Activated CD8-positive, alpha-beta memory T cell treated with anti-CD3 and anti-CD28 coated beads, Interleukin-2, amount 50 U/mL, for 4 hours (primary cell): Measurements from ENCODE around the gene TMEM97.
A peak's percentile ranks its signal among the peaks of the same experiment; 100 is the strongest.
"Not testable (repeated sequence)": the region's sequence is repeated elsewhere in the genome, so short reads cannot be mapped to it uniquely, and the experiment has no call there.

Experiments used
- DNase-seq: peaks from one replicate; pipeline ENCODE4 v3.0.0-alpha.2; 2020

Gene TMEM97

GRCh38 chr17:28338769-28339212 lies 19.8 kb downstream of the TMEM97 start:
- not testable (repeated sequence) for DNase-seq

GRCh38 chr17:28339431-28339830 lies 20.4 kb downstream of the TMEM97 start:
- DNase-seq, result no peak

GRCh38 chr17:28340374-28340773 lies 21.4 kb downstream of the TMEM97 start:
- no peak for DNase-seq

GRCh38 chr17:28341516-28341915 lies 22.5 kb downstream of the TMEM97 start:
- DNase-seq, result no peak

- DNase-seq, result no peak
Measured at GRCh38 chr17:28342313-28342712, 23.3 kb downstream of the TMEM97 start.

- no peak for DNase-seq
Measured at GRCh38 chr17:28343491-28343932, 24.5 kb downstream of the TMEM97 start.

- DNase-seq, result no peak
Measured at GRCh38 chr17:28344011-28344410, 25.0 kb downstream of the TMEM97 start.

- no peak for DNase-seq
Measured at GRCh38 chr17:28344435-28344901, 25.5 kb downstream of the TMEM97 start.

GRCh38 chr17:28345419-28346198 lies 26.6 kb downstream of the TMEM97 start:
- DNase-seq, result no peak

- DNase-seq, result no peak
Measured at GRCh38 chr17:28346199-28346580, 27.2 kb downstream of the TMEM97 start.

- DNase-seq, result no peak
Measured at GRCh38 chr17:28346746-28347246, 27.8 kb downstream of the TMEM97 start.

GRCh38 chr17:28347261-28347891 lies 28.4 kb downstream of the TMEM97 start:
- no peak for DNase-seq

- DNase-seq, result no peak
Measured at GRCh38 chr17:28348979-28349378, 30.0 kb downstream of the TMEM97 start.

- no peak for DNase-seq
Measured at GRCh38 chr17:28350271-28350670, 31.3 kb downstream of the TMEM97 start.

GRCh38 chr17:28357061-28357900 lies 38.3 kb downstream of the TMEM97 start, which contains the start of gene POLDIP2:
POLDIP2 (minus strand) TSS chr17:28357527; CDS start chr17:28357448, 79 bp downstream.
- DNase-seq, result peak; percentile 95

GRCh38 chr17:28357901-28358197 lies 38.8 kb downstream of the TMEM97 start:
- DNase-seq, result no peak

GRCh38 chr17:28363186-28363585 lies 44.2 kb downstream of the TMEM97 start:
- no peak for DNase-seq

GRCh38 chr17:28363776-28364650 lies 45.0 kb downstream of the TMEM97 start:
- DNase-seq, result no peak

GRCh38 chr17:28364665-28365363 lies 45.8 kb downstream of the TMEM97 start, which contains the start of gene SEBOX:
SEBOX (minus strand) TSS chr17:28365199; CDS start chr17:28365151, 48 bp downstream.
- no peak for DNase-seq

GRCh38 chr17:28365487-28365886 lies 46.5 kb downstream of the TMEM97 start:
- no peak for DNase-seq

- DNase-seq, result no peak
Measured at GRCh38 chr17:28366605-28367004, 47.6 kb downstream of the TMEM97 start.
